Stimulated activated naive CD8-positive, alpha-beta T cell treated with anti-CD3 and anti-CD28 coated beads, Interleukin-15, amount 100 ng/mL, for 72 hours (primary cell): ENCODE measurements around the gene ZNF547.

Source experiments
- ATAC-seq: fragments of 150-1000 bp; cut with Tn5 transposase; 2 replicates; pipeline ENCODE4 v1.10.0; 2021; ENCODE audit warnings: mild to moderate bottlenecking, moderate library complexity
- DNase-seq, 2 donors: peaks; one replicate each; pipeline ENCODE4 v3.0.0; 2021 to 2022
- H3K27ac Mint-ChIP-seq, 2 donors: one replicate each; pipeline ENCODE4 v1.8.0; 2022; ENCODE audit warnings: mild to moderate bottlenecking in 2 of 2, mixed read lengths in 2 of 2, moderate library complexity in 2 of 2
- H3K27me3 Mint-ChIP-seq: one replicate; pipeline ENCODE4 v1.8.0; 2022; ENCODE audit warnings: mixed read lengths
- H3K4me1 Mint-ChIP-seq: one replicate; pipeline ENCODE4 v1.8.0; 2022; ENCODE audit warnings: mild to moderate bottlenecking, mixed read lengths
- H3K4me3 Mint-ChIP-seq, 2 donors: one replicate each; pipeline ENCODE4 v1.8.0; 2022; ENCODE audit warnings: mild to moderate bottlenecking in 2 of 2, mixed read lengths in 2 of 2, moderate library complexity in 1 of 2
- H3K9me3 Mint-ChIP-seq, 2 donors: one replicate each; pipeline ENCODE4 v1.8.0; 2022; ENCODE audit warnings: mixed read lengths in 2 of 2

The ZNF547 gene

DNA sequence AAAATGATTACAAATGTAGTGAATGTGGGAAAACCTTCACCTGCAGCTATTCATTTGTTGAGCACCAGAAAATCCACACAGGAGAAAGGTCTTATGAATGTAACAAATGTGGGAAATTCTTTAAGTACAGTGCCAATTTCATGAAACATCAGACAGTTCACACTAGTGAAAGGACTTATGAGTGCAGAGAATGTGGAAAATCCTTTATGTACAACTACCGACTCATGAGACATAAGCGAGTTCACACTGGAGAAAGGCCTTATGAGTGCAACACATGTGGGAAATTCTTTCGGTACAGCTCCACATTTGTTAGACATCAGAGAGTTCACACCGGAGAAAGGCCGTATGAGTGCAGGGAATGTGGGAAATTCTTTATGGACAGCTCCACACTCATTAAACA is 35.5 kb downstream of the ZNF547 start:
- peaks cover 8% of the 10 kb centered on the region for H3K4me1 Mint-ChIP-seq
- H3K4me3 Mint-ChIP-seq = no peak overlapping the region
- H3K27me3 Mint-ChIP-seq = no peaks in the 10 kb centered on the region
- peaks cover 55 to 78% of the 10 kb centered on the region in 2 donors for H3K9me3 Mint-ChIP-seq
- peak overlapping the region in 1 of 2 donors; percentile 35 for H3K27ac Mint-ChIP-seq
- ATAC-seq = no peak
- no peak for DNase-seq

DNA sequence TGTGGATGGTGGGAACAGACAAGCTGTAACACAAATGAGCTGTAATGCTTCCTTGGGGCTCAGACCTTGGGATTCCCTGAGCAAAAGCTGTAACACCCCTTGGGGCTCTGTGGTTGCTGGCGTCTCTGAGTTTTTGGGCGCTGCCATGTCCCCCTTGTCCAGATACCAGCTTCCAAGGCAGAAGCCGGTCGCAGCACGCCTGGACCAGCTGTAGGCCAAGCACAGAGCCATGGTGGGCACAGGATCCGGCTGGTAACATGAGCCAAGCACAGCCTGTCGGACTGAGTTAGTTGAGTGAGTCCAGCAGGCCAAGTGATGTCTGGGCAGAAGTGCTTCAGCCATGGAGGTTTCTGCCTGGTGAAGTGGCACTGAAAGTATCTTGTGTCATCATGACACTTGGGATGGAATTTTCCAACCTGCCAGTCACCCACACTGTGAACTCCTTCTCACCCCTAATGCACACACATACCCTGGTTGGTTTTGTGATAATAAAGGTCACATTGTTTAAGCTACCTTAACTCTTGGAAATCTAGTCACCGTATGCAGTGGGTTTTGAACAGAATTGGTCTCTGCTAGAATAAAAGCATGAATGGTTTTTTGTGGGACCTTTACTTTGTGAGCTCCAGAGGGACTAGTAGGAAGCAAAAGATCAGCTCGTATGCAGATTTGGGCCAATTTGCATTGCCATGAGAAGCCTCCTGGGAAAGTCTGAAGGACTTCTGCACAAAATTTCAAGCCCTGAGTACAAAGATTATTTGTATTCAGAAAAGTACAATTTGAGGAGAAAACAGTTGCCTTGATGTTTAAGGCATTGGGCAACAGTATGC is 40.6 kb downstream of the ZNF547 start:
- DNase-seq (no peak), ATAC-seq (no peak)
- H3K4me1 Mint-ChIP-seq = peaks cover 7% of the 10 kb centered on the region
- H3K4me3 Mint-ChIP-seq = no peak overlapping the region
- H3K9me3 Mint-ChIP-seq = peaks cover 16 to 28% of the 10 kb centered on the region in 2 donors
- H3K27ac Mint-ChIP-seq = no peak overlapping the region
- no peaks in the 10 kb centered on the region for H3K27me3 Mint-ChIP-seq

DNA sequence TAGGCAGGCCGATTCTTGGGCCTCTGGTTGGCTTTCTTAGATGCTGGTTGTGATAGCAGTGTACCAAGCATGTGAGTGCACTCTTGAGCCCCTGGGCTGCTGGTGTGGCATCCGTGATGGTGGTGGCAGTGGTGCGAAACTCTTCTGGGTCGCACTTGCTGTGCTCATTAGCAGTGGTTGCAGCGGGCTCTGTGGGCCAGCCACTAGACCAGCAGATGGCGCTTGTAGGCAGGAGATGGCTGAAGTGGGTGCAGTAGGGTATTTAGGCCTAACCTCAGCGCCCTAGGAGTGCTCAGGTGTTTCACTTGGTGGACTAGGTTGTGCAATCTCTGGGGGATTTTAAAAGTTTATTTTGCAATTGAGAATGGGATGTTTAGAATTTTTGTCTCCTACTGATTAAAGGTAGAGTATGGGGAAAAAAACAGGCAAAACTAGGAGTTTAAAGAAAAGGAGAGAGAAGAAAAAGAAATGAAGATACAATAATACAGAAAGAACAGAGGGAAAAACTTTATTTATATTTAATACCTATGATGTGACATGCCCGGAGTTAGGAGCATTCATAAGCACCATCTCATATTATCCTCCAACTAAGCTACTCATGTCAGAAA is 43.3 kb downstream of the ZNF547 start:
- DNase-seq = peak; percentile 62 to 72
- Mint-ChIP-seq H3K9me3 (peaks cover 12 to 13% of the 10 kb centered on the region in 2 donors), H3K4me3 (peak overlapping the region in 1 of 2 donors; percentile 10), H3K27me3 (no peaks in the 10 kb centered on the region), H3K4me1 (peaks cover 18% of the 10 kb centered on the region), H3K27ac (no peak overlapping the region)
- ATAC-seq = peak; percentile 72

DNA sequence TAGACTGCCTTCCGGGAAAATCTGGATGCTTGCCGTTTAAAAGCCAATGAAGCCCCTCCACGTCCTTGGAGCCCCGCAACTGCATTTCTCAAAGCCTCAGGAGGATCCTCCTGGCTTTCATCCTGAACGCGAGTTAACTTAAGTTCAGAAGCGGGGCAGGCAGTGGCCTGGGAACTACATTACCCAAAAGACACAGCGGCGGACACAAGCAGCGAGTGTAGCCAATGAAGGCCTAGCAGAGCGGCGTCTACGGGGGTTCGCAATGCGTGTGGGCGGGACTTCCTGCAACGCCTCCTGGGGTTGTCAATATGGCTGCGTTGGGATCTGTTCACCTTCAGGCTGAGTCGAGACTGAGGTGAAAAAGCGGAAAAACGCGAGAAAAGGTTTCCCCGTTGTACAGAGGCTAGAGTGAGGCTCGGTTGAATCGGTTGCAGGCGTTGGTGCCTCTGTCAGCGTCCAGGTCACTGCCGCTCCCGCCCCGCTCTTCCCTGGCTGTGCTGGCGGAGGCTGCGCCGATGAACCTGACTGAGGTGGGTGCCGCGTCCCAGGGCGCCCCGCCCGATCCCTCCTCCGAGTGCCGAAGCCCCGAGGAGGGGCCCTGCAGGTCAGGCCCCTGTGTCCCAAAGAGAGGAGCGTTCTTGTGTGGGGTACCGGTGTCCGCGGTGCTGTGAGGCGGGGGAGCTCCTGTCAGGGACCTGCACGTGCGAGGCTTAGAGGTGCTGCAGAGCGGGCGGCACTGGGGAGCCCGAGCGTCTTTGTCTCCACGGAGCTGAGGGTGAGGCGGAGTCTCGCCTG is 47.7 kb downstream of the ZNF547 start, which contains the start of gene ZNF17:
TSS of gene ZNF17 (plus strand) at position 285 of the 795 bp plus-strand sequence. CDS start 2,455 bp downstream, outside the sequence.
- Mint-ChIP-seq H3K4me3 (peak within 1 kb of the TSS; percentile 96 to 100), H3K4me1 (peaks cover 30% of the 10 kb centered on the region), H3K27ac (peak within 1 kb of the TSS; percentile 88 to 94), H3K9me3 (peaks cover 14 to 20% of the 10 kb centered on the region in 2 donors), H3K27me3 (no peaks in the 10 kb centered on the region)
- DNase-seq (peak; percentile 82 to 91), ATAC-seq (peak; percentile 100)

DNA sequence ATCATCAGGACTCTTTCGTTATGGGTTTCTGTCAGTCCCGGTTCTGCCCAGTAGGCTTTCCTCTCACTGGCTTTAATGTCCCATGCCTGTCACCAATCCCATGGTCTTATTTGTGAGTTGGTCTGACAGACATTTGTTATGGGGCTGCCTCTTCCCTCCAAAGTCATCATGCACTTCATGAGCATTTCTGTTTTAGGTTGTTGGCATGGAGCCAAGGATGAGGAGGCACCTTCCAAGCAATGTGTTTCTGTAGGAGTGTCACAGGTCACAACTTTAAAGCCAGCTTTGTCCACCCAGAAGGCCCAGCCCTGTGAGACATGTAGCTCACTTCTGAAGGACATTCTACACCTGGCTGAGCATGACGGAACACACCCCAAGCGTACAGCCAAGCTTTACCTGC is 56.1 kb downstream of the ZNF547 start:
- Mint-ChIP-seq H3K27ac (no peak overlapping the region), H3K4me1 (no peaks in the 10 kb centered on the region), H3K9me3 (peaks cover 38 to 66% of the 10 kb centered on the region in 2 donors), H3K4me3 (no peak overlapping the region), H3K27me3 (no peaks in the 10 kb centered on the region)
- DNase-seq = no peak
- ATAC-seq = no peak

DNA sequence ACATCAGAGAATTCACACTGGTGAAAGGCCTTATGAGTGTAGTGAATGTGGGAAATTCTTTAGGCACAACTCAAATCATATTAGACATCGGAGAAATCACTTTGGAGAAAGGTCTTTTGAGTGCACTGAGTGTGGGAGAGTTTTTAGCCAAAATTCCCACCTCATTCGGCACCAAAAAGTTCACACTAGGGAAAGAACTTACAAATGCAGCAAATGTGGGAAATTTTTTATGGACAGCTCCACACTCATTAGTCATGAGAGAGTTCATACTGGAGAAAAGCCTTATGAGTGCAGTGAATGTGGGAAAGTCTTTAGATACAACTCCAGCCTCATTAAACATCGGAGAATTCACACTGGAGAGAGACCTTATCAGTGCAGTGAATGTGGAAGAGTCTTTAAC is 57.7 kb downstream of the ZNF547 start:
- Mint-ChIP-seq H3K4me3 (no peak overlapping the region), H3K4me1 (no peaks in the 10 kb centered on the region), H3K27me3 (no peaks in the 10 kb centered on the region), H3K9me3 (peaks cover 28 to 52% of the 10 kb centered on the region in 2 donors), H3K27ac (no peak overlapping the region)
- DNase-seq = no peak
- ATAC-seq = no peak
